HepG2 (cell line): ENCODE measurements around the gene ARHGAP9. TPM values are rescaled to one million over a fixed set of nuclear protein-coding genes. Genes with fewer than 3 reads are reported as not detected.

Experiments used
- ARHGAP35 ChIP-seq: sonication (generic); formaldehyde crosslinking; IDR thresholded peaks from 2 replicates; pipeline ENCODE4 v1.9.0; 2022; ENCODE audit warnings: mild to moderate bottlenecking, inconsistent platforms, moderate library complexity, missing genetic modification reagents, borderline replicate concordance
- CAMTA2 ChIP-seq: sonication (generic); formaldehyde crosslinking; IDR thresholded peaks from 2 replicates; pipeline ENCODE4 v1.4.0; 2020; ENCODE audit warnings: mild to moderate bottlenecking, missing genetic modification reagents, borderline replicate concordance
- CBX5 ChIP-seq: sonication (generic); formaldehyde crosslinking; IDR thresholded peaks from 2 replicates; pipeline ENCODE4 v1.4.0; 2020; ENCODE audit warnings: missing genetic modification reagents, borderline replicate concordance
- E2F1 ChIP-seq: sonication (generic); formaldehyde crosslinking; IDR thresholded peaks from 2 replicates; pipeline ENCODE4 v1.5.0; 2020; ENCODE audit warnings: missing genetic modification reagents
- GLI4 ChIP-seq: sonication (generic); formaldehyde crosslinking; IDR thresholded peaks from 2 replicates; pipeline ENCODE4 v1.5.1; 2020; ENCODE audit warnings: missing genetic modification reagents, mild to moderate bottlenecking, moderate library complexity, borderline replicate concordance
- HMGXB3 ChIP-seq: sonication (generic); formaldehyde crosslinking; IDR thresholded peaks from 2 replicates; pipeline ENCODE4 v1.4.0; 2020; ENCODE audit warnings: missing genetic modification reagents, borderline replicate concordance
- KAT7 ChIP-seq: IDR thresholded peaks from 2 replicates; pipeline ENCODE4 v1.6.1; 2018; ENCODE audit warnings: borderline replicate concordance, missing compliant biosample characterization
- KLF6 ChIP-seq: IDR thresholded peaks from 2 replicates; pipeline ENCODE4 v1.8.0; 2016; ENCODE audit warnings: missing biosample characterization, missing genetic modification reagents
- POLR2A ChIP-seq, 2 experiments: IDR thresholded peaks; 2 replicates each; pipeline ENCODE4 v1.6.1; 2011; ENCODE audit warnings: low read depth in 2 of 2, low read length in 2 of 2, mild to moderate bottlenecking in 1 of 2, moderate library complexity in 1 of 2; ENCODE audit not compliant: insufficient read depth in 1 of 2
- THAP11 ChIP-seq: IDR thresholded peaks from 2 replicates; pipeline ENCODE4 v1.6.1; 2016; ENCODE audit warnings: missing biosample characterization, missing genetic modification reagents
- WIZ ChIP-seq: sonication (generic); formaldehyde crosslinking; IDR thresholded peaks from 2 replicates; pipeline ENCODE4 v1.5.1; 2020; ENCODE audit warnings: mild to moderate bottlenecking, missing genetic modification reagents
- ZBTB2 ChIP-seq: sonication (generic); formaldehyde crosslinking; IDR thresholded peaks from 2 replicates; pipeline ENCODE4 v1.8.0; 2022; ENCODE audit warnings: low read depth, missing genetic modification reagents
- ZBTB44 ChIP-seq: sonication (generic); formaldehyde crosslinking; IDR thresholded peaks from 2 replicates; pipeline ENCODE4 v1.4.0; 2020; ENCODE audit warnings: missing genetic modification reagents
- ZNF383 ChIP-seq: sonication (generic); formaldehyde crosslinking; IDR thresholded peaks from 2 replicates; pipeline ENCODE4 v1.4.0; 2020; ENCODE audit warnings: missing genetic modification reagents, mild to moderate bottlenecking, borderline replicate concordance
- ZNF496 ChIP-seq: sonication (generic); formaldehyde crosslinking; IDR thresholded peaks from 2 replicates; pipeline ENCODE4 v1.8.1; 2023; ENCODE audit warnings: mild to moderate bottlenecking, moderate library complexity, missing genetic modification reagents; ENCODE audit not compliant: insufficient replicate concordance
- ZNF670 ChIP-seq: sonication (generic); formaldehyde crosslinking; IDR thresholded peaks from 2 replicates; pipeline ENCODE4 v1.8.0; 2022; ENCODE audit warnings: mild to moderate bottlenecking, missing genetic modification reagents, borderline replicate concordance
- ZNF777 ChIP-seq: sonication (generic); formaldehyde crosslinking; IDR thresholded peaks from 2 replicates; pipeline ENCODE4 v1.4.0; 2020; ENCODE audit warnings: missing genetic modification reagents
- polyA plus RNA-seq, 8 experiments: library from polyadenylated mRNA; depleted of rRNA in 3 of 8; stranded (reverse) in 7 of 8; unstranded in 1 of 8; fragments of >200 nt; fragmentation: Illumina TruSeq in 4 of 8; extraction: Trizol in 4 of 8; gene quantifications; 2 replicates each; pipeline versions ENCODE4 v1.2.1 to v1.2.3, GENCODE V29; 2011 to 2016; ENCODE audit warnings: low read depth in 4 of 8, missing spikeins in 1 of 8, mixed read lengths in 1 of 8; ENCODE audit not compliant: insufficient read depth in 1 of 8
- total RNA-seq, 5 experiments: library from RNA; depleted of rRNA; stranded (reverse); fragments of >200 nt; fragmentation: Illumina TruSeq; extraction: Trizol; gene quantifications; 2 replicates each; pipeline ENCODE4 v1.2.3, GENCODE V29; 2016; ENCODE audit warnings: low read depth in 1 of 5

ARHGAP9 gene
- total and polyA plus RNA-seq, 2 of the 13 experiments (the other 11 are each of a cell fraction or from before 2014, with no cell fraction given) = 0.18 to 1.2 TPM

GRCh38 chr12:57454566-57455373 lies 24.9 kb downstream of the ARHGAP9 start, which contains the start of gene INHBE (continued):
- TF ChIP-seq ZBTB44 (CRISPR knock-in tag) = no peak
- TF ChIP-seq CAMTA2 (CRISPR knock-in tag) = no peak
- TF ChIP-seq GLI4 (CRISPR knock-in tag) = peak; percentile 80; the same call in 1 of the 2 replicates
- TF ChIP-seq KLF6 (CRISPR knock-in tag) = peak; percentile 80; the same call in 1 of the 2 replicates
- no peak for TF ChIP-seq ZNF496 (CRISPR knock-in tag)
- peak; percentile 82 for TF ChIP-seq THAP11
- 0 out of 2 replicates have a peak, but pooled peaks have one; percentile 72 for TF ChIP-seq HMGXB3 (CRISPR knock-in tag)
- TF ChIP-seq CBX5 = 0 out of 2 replicates have a peak, but pooled peaks have one; percentile 62
- peak in 1 of 2 experiments; percentile 58; a peak in 2 of 4 replicates for TF ChIP-seq POLR2A (IDR thresholded peaks at IDR 0.05; ENCODE audit: insufficient read depth in 1 of 2, low read depth in 2 of 2, low read length in 2 of 2)
- peak; percentile 66; the same call in 1 of the 2 replicates for TF ChIP-seq KAT7
- TF ChIP-seq ZNF383 (CRISPR knock-in tag) = no peak
- TF ChIP-seq ZNF670 (CRISPR knock-in tag) = no peak
- TF ChIP-seq ZNF777 (CRISPR knock-in tag) = 0 out of 2 replicates have a peak, but pooled peaks have one; percentile 10
- TF ChIP-seq ZBTB2 (CRISPR knock-in tag) = peak; percentile 70
- TF ChIP-seq E2F1 = no peak
- TF ChIP-seq ARHGAP35 (CRISPR knock-in tag) = no peak; the same call in 1 of the 2 replicates
- no peak for TF ChIP-seq WIZ (CRISPR knock-in tag)
